ENCODE measurements around the gene ADAMTS17.

ADAMTS17 gene

DNA sequence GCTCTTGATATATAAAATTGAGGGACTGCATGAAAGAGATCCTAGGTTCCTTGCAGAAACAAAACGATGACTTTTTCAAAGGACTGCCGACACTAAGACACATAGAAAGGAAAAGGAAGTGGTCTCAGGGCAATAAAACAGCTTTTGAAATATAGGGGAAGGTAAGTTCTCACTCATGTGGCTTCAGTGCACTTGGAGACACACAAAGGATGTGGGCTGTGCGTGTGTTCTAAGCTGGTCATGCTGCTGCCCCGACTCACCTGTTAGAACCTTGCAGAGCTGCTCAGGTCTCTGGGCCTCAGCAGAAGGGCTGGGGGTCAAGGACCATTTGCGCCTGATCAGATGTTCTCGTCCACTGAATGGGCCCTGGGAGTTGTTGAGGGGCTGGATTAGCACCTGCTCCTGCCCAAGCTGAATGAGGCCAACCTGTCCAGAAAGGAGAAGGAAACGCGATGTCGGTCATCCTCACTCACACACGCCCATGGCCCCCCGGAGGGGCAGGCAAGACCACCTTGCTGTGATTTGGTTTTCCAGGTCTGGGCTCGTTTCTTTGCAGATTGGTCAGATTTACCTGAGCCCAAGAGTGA, 11.1 kb downstream of the ADAMTS17 start:
- H3K4me2 ChIP-seq (ENCODE audit: low read length) = no peak overlapping the region
- no peaks in the 10 kb centered on the region for H3K9me3 ChIP-seq (replicated peaks; ENCODE audit: low read length)
- H3K4me1 ChIP-seq (ENCODE audit: control insufficient read depth, insufficient read depth, low read length) = no peaks in the 10 kb centered on the region
- no peak overlapping the region for H3K9ac ChIP-seq (ENCODE audit: low read depth, low read length)
- H3K27me3 ChIP-seq (ENCODE audit: control insufficient read depth, insufficient read depth, low read length) = no peaks in the 10 kb centered on the region
- H3K4me3 ChIP-seq (ENCODE audit: low read length) = no peak overlapping the region
- no peaks in the 10 kb centered on the region for H3K36me3 ChIP-seq (ENCODE audit: insufficient read depth, low read length)

DNA sequence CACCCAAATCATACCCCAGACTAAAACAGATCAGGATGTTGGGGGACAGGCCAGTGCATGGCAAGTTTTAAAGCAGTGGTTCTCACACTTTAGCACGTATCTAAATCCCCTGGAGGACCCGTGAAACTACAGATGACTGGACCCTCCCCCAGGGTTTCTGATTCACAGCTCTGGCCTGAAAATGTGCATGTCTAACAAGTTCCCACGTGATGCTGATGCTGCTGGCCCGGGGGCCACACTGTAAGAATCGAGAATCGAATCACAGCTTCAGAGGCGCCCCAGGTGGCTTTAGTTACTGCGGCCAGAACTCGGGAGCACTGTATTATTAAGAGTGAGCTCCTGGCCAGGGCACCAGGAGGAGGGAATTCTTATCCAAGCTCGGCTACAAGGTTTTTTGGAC, 11.6 kb downstream of the ADAMTS17 start:
- Histone ChIP-seq H3K27me3 (ENCODE audit: control insufficient read depth, insufficient read depth, low read length) (no peaks in the 10 kb centered on the region), H3K4me2 (ENCODE audit: low read length) (no peak overlapping the region), H3K9ac (ENCODE audit: low read depth, low read length) (no peak overlapping the region), H3K36me3 (ENCODE audit: insufficient read depth, low read length) (no peaks in the 10 kb centered on the region), H3K4me1 (ENCODE audit: control insufficient read depth, insufficient read depth, low read length) (no peaks in the 10 kb centered on the region), H3K9me3 (replicated peaks; ENCODE audit: low read length) (no peaks in the 10 kb centered on the region), H3K4me3 (ENCODE audit: low read length) (no peak overlapping the region)

DNA sequence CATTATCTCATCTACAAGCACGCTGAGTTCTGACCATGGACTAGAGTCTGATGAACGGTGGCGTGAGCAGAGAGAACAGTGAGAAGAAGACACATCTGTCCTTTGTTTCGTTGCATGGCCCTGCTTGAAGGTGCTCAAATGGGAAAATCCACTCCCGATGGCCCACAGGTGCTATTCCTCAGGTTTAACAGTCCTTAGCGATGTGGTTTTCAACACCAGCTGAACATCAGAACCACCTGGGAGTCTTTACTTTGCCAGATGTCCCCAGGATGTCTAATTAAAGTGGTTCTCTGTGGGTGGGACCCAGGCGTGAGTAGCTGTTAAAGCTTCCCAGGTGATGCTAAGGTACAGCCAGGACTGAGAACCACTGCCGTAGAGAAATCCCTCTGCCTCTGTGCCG, 13.0 kb downstream of the ADAMTS17 start:
- Histone ChIP-seq H3K4me1 (ENCODE audit: control insufficient read depth, insufficient read depth, low read length) (no peaks in the 10 kb centered on the region), H3K4me2 (ENCODE audit: low read length) (no peak overlapping the region), H3K36me3 (ENCODE audit: insufficient read depth, low read length) (no peaks in the 10 kb centered on the region), H3K9ac (ENCODE audit: low read depth, low read length) (no peak overlapping the region), H3K27me3 (ENCODE audit: control insufficient read depth, insufficient read depth, low read length) (no peaks in the 10 kb centered on the region), H3K9me3 (replicated peaks; ENCODE audit: low read length) (no peaks in the 10 kb centered on the region), H3K4me3 (ENCODE audit: low read length) (no peak overlapping the region)

DNA sequence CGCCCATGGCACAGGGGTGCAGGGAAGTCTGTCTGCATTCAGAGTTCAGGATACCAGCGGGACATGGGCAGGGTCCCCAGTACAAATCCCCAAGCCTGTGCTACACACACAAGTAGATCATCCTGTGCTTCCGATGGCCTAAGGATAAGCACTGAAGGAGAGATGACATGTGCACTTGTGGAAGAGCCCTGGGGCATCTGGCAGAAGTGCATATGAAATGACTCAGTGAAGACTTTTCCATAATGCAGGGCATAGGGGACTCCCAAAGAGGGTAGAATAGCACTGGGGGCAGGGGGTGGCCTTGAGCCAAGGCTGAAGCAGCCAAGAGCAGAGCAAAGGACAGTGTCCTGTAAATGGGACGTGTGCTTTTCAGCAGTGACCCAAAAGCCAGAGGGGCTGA, 22.9 kb downstream of the ADAMTS17 start:
- Histone ChIP-seq H3K9ac (ENCODE audit: low read depth, low read length) (no peak overlapping the region), H3K9me3 (replicated peaks; ENCODE audit: low read length) (no peaks in the 10 kb centered on the region)

DNA sequence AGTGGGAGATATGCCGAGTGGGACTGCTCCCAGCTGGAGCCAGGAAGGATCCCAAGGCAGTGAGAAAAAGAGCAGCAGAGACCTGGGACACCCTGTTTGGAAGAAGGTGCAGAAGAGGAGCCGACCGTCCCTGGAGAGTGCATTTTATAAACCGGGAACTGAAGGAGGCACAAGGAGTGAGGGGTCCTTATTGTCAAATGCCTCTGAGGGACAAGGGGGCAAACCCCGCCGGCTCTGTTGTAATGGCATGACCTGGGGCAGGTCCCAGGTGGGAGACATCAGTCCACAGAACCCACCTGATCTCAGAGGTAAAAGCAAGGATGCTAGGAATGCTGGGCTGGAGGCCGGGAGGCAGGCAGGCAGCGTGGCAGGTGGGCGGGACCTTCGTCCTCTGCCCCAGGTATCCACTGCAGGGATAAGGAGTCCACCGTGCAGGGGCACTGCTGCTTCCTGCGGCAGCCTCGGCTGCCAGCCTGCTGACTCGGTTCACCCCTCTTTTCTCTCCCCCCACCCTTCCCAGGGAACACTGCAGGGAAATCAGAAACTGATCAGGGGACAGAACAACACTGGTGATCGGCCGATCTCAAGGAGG, 26.9 kb downstream of the ADAMTS17 start:
- H3K36me3 ChIP-seq (ENCODE audit: insufficient read depth, low read length) = no peaks in the 10 kb centered on the region
- H3K9ac ChIP-seq (ENCODE audit: low read depth, low read length) = no peak overlapping the region
- no peak overlapping the region for H3K4me2 ChIP-seq (ENCODE audit: low read length)
- H3K9me3 ChIP-seq (replicated peaks; ENCODE audit: low read length) = no peaks in the 10 kb centered on the region
- H3K27me3 ChIP-seq (ENCODE audit: control insufficient read depth, insufficient read depth, low read length) = peaks cover 7% of the 10 kb centered on the region
- no peaks in the 10 kb centered on the region for H3K4me1 ChIP-seq (ENCODE audit: control insufficient read depth, insufficient read depth, low read length)
- H3K4me3 ChIP-seq (ENCODE audit: low read length) = no peak overlapping the region

More for the DNA sequence above, 22.9 kb downstream of the ADAMTS17 start:
- no peaks in the 10 kb centered on the region for H3K4me1 ChIP-seq (ENCODE audit: control insufficient read depth, insufficient read depth, low read length)
- H3K4me3 ChIP-seq (ENCODE audit: low read length) = no peak overlapping the region
- no peak overlapping the region for H3K4me2 ChIP-seq (ENCODE audit: low read length)
- H3K27me3 ChIP-seq (ENCODE audit: control insufficient read depth, insufficient read depth, low read length) = no peaks in the 10 kb centered on the region
- no peaks in the 10 kb centered on the region for H3K36me3 ChIP-seq (ENCODE audit: insufficient read depth, low read length)

DNA sequence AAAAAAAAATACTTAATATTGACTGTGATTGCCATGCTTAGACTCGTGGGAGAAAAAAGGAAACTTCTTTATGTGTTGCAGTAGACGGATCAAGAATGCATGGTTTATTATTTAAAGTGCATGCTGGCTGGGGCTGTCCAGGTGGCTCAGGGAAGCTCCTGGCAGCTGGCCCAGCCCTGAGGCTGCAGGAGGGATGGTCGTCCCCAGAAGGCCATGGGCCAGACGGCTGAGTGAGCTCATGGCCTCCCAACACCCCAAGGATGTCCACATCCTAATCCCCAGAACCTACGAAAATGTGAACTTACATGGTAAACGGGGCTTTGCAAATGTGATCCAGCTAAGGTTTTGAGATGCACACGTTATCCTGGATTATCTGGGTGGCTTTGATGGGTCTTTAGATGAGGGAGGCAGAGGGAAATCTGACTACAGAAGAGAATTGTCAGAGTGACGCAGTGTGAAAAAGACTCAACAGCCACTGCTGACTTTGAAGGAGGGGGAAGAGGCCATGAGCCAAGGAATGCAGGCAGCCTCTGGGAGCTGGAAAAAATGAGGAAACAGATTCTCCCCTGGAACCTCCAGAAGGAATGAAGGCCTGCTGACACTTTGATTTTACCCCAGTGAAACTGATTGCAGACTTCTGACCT, 29.8 kb downstream of the ADAMTS17 start:
- no peak overlapping the region for H3K4me3 ChIP-seq (ENCODE audit: low read length)
- H3K9ac ChIP-seq (ENCODE audit: low read depth, low read length) = no peak overlapping the region
- H3K4me2 ChIP-seq (ENCODE audit: low read length) = no peak overlapping the region
- no peaks in the 10 kb centered on the region for H3K9me3 ChIP-seq (replicated peaks; ENCODE audit: low read length)
- no peaks in the 10 kb centered on the region for H3K4me1 ChIP-seq (ENCODE audit: control insufficient read depth, insufficient read depth, low read length)
- H3K36me3 ChIP-seq (ENCODE audit: insufficient read depth, low read length) = no peaks in the 10 kb centered on the region
- H3K27me3 ChIP-seq (ENCODE audit: control insufficient read depth, insufficient read depth, low read length) = peaks cover 11% of the 10 kb centered on the region

DNA sequence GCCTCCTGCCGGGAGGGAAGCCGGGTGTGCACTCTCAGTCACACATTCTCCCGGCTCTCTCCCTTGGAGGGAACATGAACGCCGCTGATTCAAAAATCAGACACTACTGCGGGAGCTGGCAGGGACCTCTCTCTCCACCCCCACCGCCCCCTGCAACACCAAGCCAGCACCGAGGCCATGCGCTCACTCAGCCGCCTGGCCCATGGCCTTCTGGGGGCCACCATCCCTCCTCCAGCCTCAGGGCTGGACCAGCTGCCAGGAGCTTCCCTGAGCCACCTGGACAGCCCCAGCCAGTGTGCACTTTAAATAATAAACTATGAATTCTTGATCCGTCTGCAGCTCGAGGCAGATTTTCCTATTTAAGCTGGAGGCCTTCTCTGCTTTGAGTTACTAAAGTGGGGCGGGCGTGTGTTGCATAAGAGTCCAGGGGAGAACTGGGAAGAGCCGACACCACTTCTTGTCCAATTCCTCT, 30.6 kb downstream of the ADAMTS17 start:
- H3K27me3 ChIP-seq (ENCODE audit: control insufficient read depth, insufficient read depth, low read length) = peaks cover 11% of the 10 kb centered on the region
- no peaks in the 10 kb centered on the region for H3K36me3 ChIP-seq (ENCODE audit: insufficient read depth, low read length)
- H3K4me2 ChIP-seq (ENCODE audit: low read length) = no peak overlapping the region
- no peak overlapping the region for H3K9ac ChIP-seq (ENCODE audit: low read depth, low read length)
- H3K4me3 ChIP-seq (ENCODE audit: low read length) = no peak overlapping the region
- H3K4me1 ChIP-seq (ENCODE audit: control insufficient read depth, insufficient read depth, low read length) = no peaks in the 10 kb centered on the region
- H3K9me3 ChIP-seq (replicated peaks; ENCODE audit: low read length) = no peaks in the 10 kb centered on the region

DNA sequence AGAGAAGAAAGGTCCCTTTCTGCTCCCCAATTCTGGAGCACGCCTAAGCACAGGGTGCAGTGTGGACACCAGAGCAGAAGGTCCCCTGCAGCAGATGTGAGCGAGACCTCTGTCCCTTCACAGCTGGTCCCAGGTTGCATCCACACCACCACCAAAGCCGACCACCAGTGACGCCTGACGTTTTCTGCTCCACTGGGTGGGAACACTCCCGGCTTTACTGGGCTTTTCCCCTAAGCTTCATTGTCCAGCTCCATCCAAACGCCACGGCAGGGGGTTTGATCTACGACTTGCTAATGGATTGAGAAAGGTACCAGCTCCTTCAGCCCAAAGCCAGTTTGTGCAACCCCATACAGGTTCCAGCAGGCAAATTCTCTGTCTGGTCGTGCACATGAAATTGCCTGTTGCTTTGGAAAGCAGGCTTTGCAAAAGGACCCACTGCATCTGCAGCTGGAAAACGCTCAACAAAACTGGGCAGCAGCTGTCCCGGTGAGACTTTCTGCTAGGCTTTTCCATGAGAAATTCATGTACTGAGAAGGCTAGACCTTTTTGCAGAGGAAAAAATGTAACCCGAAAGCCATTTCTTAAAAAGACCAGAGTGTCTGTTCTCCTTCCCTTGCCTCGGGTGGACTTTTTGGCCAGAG, 31.1 kb downstream of the ADAMTS17 start:
- Histone ChIP-seq H3K9me3 (replicated peaks; ENCODE audit: low read length) (no peaks in the 10 kb centered on the region), H3K36me3 (ENCODE audit: insufficient read depth, low read length) (no peaks in the 10 kb centered on the region), H3K27me3 (ENCODE audit: control insufficient read depth, insufficient read depth, low read length) (peaks cover 11% of the 10 kb centered on the region), H3K4me3 (ENCODE audit: low read length) (no peak overlapping the region), H3K4me2 (ENCODE audit: low read length) (no peak overlapping the region), H3K9ac (ENCODE audit: low read depth, low read length) (no peak overlapping the region), H3K4me1 (ENCODE audit: control insufficient read depth, insufficient read depth, low read length) (no peaks in the 10 kb centered on the region)

DNA sequence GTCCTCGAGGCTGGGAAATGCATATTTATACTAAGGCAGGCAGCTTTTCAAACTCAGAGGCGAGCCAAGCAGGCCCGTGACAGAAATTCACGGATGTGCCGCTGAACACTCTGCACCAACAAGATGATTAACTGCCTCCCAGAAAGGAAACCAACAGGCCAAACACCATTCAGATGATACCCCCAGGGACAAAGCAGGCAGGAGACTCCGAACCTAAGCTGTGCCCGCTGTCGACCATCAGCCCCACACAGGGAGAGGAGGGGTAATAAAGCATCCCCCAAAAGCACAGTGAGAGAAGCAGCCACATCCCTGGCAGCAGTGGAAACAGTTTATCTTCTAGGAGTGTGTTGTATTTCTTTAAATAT, 31.8 kb downstream of the ADAMTS17 start:
- Histone ChIP-seq H3K27me3 (ENCODE audit: control insufficient read depth, insufficient read depth, low read length) (peaks cover 11% of the 10 kb centered on the region), H3K4me3 (ENCODE audit: low read length) (no peak overlapping the region), H3K9ac (ENCODE audit: low read depth, low read length) (no peak overlapping the region), H3K4me1 (ENCODE audit: control insufficient read depth, insufficient read depth, low read length) (no peaks in the 10 kb centered on the region), H3K9me3 (replicated peaks; ENCODE audit: low read length) (no peaks in the 10 kb centered on the region), H3K36me3 (ENCODE audit: insufficient read depth, low read length) (no peaks in the 10 kb centered on the region), H3K4me2 (ENCODE audit: low read length) (no peak overlapping the region)

DNA sequence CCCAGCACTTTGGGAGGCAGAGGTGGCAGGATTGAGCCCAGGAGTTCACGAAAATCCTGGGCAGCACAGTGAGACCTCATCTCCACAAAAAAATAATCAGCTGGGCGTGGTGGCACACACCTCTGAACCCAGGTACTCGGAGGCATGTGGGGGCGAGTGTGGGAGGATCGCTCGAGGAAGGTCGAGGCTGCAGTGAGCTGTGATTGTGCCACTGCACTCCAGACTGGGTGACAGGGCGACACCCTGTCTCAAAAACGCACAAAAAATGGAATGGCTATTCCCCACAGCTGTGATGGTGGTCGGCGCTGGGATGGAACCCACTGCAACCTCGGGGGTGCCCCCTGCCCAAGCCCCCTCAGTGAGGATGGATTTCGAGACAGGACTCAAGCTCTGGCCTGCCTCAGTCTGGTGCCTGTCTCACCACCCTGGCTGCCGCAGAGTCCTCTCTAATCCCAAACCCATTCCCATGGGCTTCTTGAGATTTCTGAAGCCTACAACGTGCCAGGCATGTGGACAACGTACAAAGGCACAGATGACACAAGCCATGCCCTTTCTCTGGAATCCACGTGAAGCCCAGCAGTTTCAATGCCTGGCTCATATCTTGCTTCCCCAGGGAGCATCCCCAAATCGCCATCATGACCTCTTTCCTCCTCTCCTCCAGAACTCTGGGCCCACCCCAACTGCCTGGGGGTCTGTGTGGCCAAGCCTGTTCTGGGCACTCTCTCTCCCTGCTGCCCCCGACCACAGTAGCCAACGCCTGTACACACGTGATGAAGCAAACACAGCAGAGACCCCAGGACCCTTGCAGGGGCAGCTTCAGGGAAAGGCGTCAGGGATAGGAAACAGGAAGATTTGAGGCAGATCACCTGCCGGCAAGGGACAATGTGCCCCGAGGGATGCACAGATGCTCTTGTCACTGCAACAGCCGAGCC, 32.4 kb downstream of the ADAMTS17 start:
- H3K36me3 ChIP-seq (ENCODE audit: insufficient read depth, low read length) = no peaks in the 10 kb centered on the region

DNA sequence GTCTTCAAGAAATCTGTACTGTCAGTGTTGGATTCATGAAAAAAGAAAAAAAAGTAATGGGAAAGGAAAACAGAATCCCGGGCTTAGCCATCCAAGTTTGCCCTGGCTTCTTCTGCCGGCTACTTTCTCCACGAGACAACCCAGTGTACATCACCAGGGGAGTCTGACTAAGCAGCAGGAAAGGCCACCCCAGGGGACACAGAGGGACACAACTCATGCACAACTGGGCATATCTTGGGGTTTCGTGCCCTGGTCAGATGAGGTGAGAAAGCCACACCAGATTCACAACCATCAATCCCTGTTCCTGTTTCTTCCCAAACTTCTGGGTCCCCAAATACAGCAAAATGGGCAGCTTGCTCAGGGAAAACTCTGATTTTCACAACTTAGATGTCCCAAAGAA, 33.2 kb downstream of the ADAMTS17 start:
- H3K4me1 ChIP-seq (ENCODE audit: control insufficient read depth, insufficient read depth, low read length) = no peaks in the 10 kb centered on the region
- no peaks in the 10 kb centered on the region for H3K9me3 ChIP-seq (replicated peaks; ENCODE audit: low read length)
- peaks cover 11% of the 10 kb centered on the region for H3K27me3 ChIP-seq (ENCODE audit: control insufficient read depth, insufficient read depth, low read length)
- H3K9ac ChIP-seq (ENCODE audit: low read depth, low read length) = no peak overlapping the region
- no peak overlapping the region for H3K4me2 ChIP-seq (ENCODE audit: low read length)
- H3K36me3 ChIP-seq (ENCODE audit: insufficient read depth, low read length) = no peaks in the 10 kb centered on the region
- no peak overlapping the region for H3K4me3 ChIP-seq (ENCODE audit: low read length)

More for the DNA sequence above, 32.4 kb downstream of the ADAMTS17 start:
- no peaks in the 10 kb centered on the region for H3K9me3 ChIP-seq (replicated peaks; ENCODE audit: low read length)
- H3K4me3 ChIP-seq (ENCODE audit: low read length) = no peak overlapping the region
- H3K9ac ChIP-seq (ENCODE audit: low read depth, low read length) = no peak overlapping the region
- H3K27me3 ChIP-seq (ENCODE audit: control insufficient read depth, insufficient read depth, low read length) = peaks cover 11% of the 10 kb centered on the region
- H3K4me2 ChIP-seq (ENCODE audit: low read length) = no peak overlapping the region
- H3K4me1 ChIP-seq (ENCODE audit: control insufficient read depth, insufficient read depth, low read length) = no peaks in the 10 kb centered on the region

All from skeletal muscle satellite cell (primary cell).